ENCODE results near the gene SLC4A4.

The SLC4A4 gene

DNA sequence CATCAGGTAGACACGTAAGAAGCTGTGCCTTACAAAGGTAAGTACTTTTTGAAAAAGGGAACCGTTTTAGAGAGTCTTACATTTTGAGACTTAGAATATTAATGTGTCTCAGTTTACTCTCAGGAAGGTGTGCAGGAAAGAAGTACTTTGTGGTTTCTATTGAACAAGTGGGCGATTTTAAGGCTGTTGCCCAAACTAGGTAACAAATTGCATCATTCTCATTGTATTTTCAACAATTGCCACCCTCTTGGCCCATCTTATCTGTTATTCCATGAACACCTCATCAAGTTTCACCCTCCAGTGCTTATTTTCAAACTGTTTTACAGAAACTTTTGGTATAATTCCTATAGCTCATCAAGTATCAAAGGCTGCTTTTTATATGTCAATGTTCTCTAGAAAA lies 158.3 kb downstream of the SLC4A4 start:
- DNase-seq (ENCODE audit: extremely low spot score): no peak
- TF ChIP-seq TARDBP (IDR thresholded peaks at IDR 0.05) (no peak), SP1 (IDR thresholded peaks at IDR 0.05) (no peak), FOXM1 (IDR thresholded peaks at IDR 0.05; ENCODE audit: borderline replicate concordance) (no peak), SUZ12 (IDR thresholded peaks at IDR 0.05) (no peak), ZNF384 (IDR thresholded peaks at IDR 0.05) (no peak), CTBP1 (IDR thresholded peaks at IDR 0.05; ENCODE audit: borderline replicate concordance) (no peak), NFRKB (IDR thresholded peaks at IDR 0.05) (no peak), LEF1 (IDR thresholded peaks at IDR 0.05; ENCODE audit: borderline replicate concordance) (no peak), FOXA1 (IDR thresholded peaks at IDR 0.05) (no peak), L3MBTL2 (conservative IDR thresholded peaks at IDR 0.05) (no peak), BHLHE40 (IDR thresholded peaks at IDR 0.05; ENCODE audit: borderline replicate concordance) (no peak), FOXK2 (IDR thresholded peaks at IDR 0.05) (no peak), ELF4 (IDR thresholded peaks at IDR 0.05) (no peak), ARNT (IDR thresholded peaks at IDR 0.05) (no peak), HDGF (IDR thresholded peaks at IDR 0.05; ENCODE audit: borderline replicate concordance) (no peak)
- TF ChIP-seq, protein P1, sequence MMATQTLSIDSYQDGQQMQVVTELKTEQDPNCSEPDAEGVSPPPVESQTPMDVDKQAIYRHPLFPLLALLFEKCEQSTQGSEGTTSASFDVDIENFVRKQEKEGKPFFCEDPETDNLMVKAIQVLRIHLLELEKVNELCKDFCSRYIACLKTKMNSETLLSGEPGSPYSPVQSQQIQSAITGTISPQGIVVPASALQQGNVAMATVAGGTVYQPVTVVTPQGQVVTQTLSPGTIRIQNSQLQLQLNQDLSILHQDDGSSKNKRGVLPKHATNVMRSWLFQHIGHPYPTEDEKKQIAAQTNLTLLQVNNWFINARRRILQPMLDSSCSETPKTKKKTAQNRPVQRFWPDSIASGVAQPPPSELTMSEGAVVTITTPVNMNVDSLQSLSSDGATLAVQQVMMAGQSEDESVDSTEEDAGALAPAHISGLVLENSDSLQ (IDR thresholded peaks at IDR 0.05): no peak
- POLR2A ChIA-PET: no interaction called here
- CTCF ChIA-PET: no interaction called here

DNA sequence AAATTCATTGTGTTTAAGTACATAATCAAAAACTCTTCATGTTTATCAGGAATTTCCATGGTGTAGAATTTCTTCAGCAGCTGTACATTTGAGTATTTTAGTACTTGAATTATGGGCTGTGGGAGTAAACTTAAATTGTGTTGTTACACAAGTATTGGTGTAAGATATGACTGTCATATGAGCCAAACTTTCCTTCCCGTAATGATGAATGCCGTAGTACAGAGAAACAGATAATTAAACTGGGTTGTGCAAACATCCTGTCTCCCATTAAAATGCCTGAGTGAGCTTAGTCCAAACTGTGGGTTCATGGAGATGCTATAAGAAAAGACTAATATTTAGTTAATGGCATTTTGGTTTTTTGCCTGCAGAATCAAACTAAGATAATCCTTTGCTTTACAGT lies 159.2 kb downstream of the SLC4A4 start:
- TF ChIP-seq SP1 (IDR thresholded peaks at IDR 0.05): no peak
- no peak for TF ChIP-seq CTBP1 (IDR thresholded peaks at IDR 0.05; ENCODE audit: borderline replicate concordance)
- TF ChIP-seq LEF1 (IDR thresholded peaks at IDR 0.05; ENCODE audit: borderline replicate concordance): no peak
- no peak for TF ChIP-seq FOXK2 (IDR thresholded peaks at IDR 0.05)
- no peak for TF ChIP-seq ELF4 (IDR thresholded peaks at IDR 0.05)
- TF ChIP-seq HDGF (IDR thresholded peaks at IDR 0.05; ENCODE audit: borderline replicate concordance): no peak
- no peak for TF ChIP-seq FOXM1 (IDR thresholded peaks at IDR 0.05; ENCODE audit: borderline replicate concordance)
- TF ChIP-seq ARNT (IDR thresholded peaks at IDR 0.05): no peak
- TF ChIP-seq TARDBP (IDR thresholded peaks at IDR 0.05): no peak
- TF ChIP-seq L3MBTL2 (conservative IDR thresholded peaks at IDR 0.05): no peak
- no peak for TF ChIP-seq ZNF384 (IDR thresholded peaks at IDR 0.05)
- no peak for TF ChIP-seq SUZ12 (IDR thresholded peaks at IDR 0.05)
- TF ChIP-seq NFRKB (IDR thresholded peaks at IDR 0.05): no peak
- TF ChIP-seq, protein P1 (IDR thresholded peaks at IDR 0.05): no peak
- DNase-seq (ENCODE audit: extremely low spot score): no peak
- POLR2A ChIA-PET: no interaction called here
- CTCF ChIA-PET: no interaction called here

- TF ChIP-seq HDGF (IDR thresholded peaks at IDR 0.05; ENCODE audit: borderline replicate concordance): no peak
- TF ChIP-seq SP1 (IDR thresholded peaks at IDR 0.05): no peak
- TF ChIP-seq ZNF384 (IDR thresholded peaks at IDR 0.05): no peak
- no peak for TF ChIP-seq NFRKB (IDR thresholded peaks at IDR 0.05)
- no peak for TF ChIP-seq CTBP1 (IDR thresholded peaks at IDR 0.05; ENCODE audit: borderline replicate concordance)
- TF ChIP-seq FOXA1 (IDR thresholded peaks at IDR 0.05): no peak
- TF ChIP-seq ELF4 (IDR thresholded peaks at IDR 0.05): no peak
- TF ChIP-seq FOXK2 (IDR thresholded peaks at IDR 0.05): no peak
- TF ChIP-seq ARNT (IDR thresholded peaks at IDR 0.05): no peak
- no peak for TF ChIP-seq FOXM1 (IDR thresholded peaks at IDR 0.05; ENCODE audit: borderline replicate concordance)
- no peak for TF ChIP-seq SUZ12 (IDR thresholded peaks at IDR 0.05)
- TF ChIP-seq BHLHE40 (IDR thresholded peaks at IDR 0.05; ENCODE audit: borderline replicate concordance): no peak
- no peak for TF ChIP-seq LEF1 (IDR thresholded peaks at IDR 0.05; ENCODE audit: borderline replicate concordance)
- TF ChIP-seq, protein P1 (IDR thresholded peaks at IDR 0.05): no peak
- no peak for TF ChIP-seq TARDBP (IDR thresholded peaks at IDR 0.05)
- no peak for TF ChIP-seq L3MBTL2 (conservative IDR thresholded peaks at IDR 0.05)
- ChIA-PET POLR2A (no interaction called here), CTCF (interaction anchor here (0.8 kb wide), 1 partner anchor 13 kb away, joined by 3 read pairs; no protein-coding TSS in a partner anchor)
- no peak for DNase-seq (ENCODE audit: extremely low spot score)
These were observed 159.8 kb downstream of the SLC4A4 start for GRCh38 chr4:71498625-71499024.

DNA sequence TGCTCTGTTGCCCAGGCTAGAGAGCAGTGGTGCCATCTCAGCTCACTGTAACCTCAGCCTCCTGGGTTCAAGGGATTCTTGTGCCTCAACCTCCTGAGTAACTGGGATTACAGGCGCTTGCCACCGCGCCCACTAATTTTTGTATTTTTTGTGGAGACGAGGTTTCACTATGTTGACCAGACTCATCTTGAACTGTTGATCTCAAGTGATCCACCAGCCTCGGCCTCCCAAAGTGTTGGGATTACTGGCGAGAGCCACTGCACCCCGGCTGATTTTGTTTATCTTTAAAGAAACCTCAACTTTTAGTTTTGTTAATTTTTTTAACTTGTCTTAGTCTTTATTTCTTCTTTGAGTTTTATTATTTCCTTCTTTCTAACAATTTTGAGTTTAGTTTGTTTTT lies 163.2 kb downstream of the SLC4A4 start:
- DNase-seq (ENCODE audit: extremely low spot score): no peak
- POLR2A ChIA-PET: no interaction called here
- TF ChIP-seq ELF4 (IDR thresholded peaks at IDR 0.05) (no peak), FOXM1 (IDR thresholded peaks at IDR 0.05; ENCODE audit: borderline replicate concordance) (no peak), FOXK2 (IDR thresholded peaks at IDR 0.05) (no peak), L3MBTL2 (conservative IDR thresholded peaks at IDR 0.05) (no peak), HDGF (IDR thresholded peaks at IDR 0.05; ENCODE audit: borderline replicate concordance) (no peak), BHLHE40 (IDR thresholded peaks at IDR 0.05; ENCODE audit: borderline replicate concordance) (no peak), LEF1 (IDR thresholded peaks at IDR 0.05; ENCODE audit: borderline replicate concordance) (no peak), ZNF384 (IDR thresholded peaks at IDR 0.05) (no peak), CTBP1 (IDR thresholded peaks at IDR 0.05; ENCODE audit: borderline replicate concordance) (no peak), NFRKB (IDR thresholded peaks at IDR 0.05) (no peak), ARNT (IDR thresholded peaks at IDR 0.05) (no peak), TARDBP (IDR thresholded peaks at IDR 0.05) (no peak), SUZ12 (IDR thresholded peaks at IDR 0.05) (no peak), FOXA1 (IDR thresholded peaks at IDR 0.05) (no peak), SP1 (IDR thresholded peaks at IDR 0.05) (no peak)
- TF ChIP-seq, protein P1 (IDR thresholded peaks at IDR 0.05): no peak
- CTCF ChIA-PET: no interaction called here

DNA sequence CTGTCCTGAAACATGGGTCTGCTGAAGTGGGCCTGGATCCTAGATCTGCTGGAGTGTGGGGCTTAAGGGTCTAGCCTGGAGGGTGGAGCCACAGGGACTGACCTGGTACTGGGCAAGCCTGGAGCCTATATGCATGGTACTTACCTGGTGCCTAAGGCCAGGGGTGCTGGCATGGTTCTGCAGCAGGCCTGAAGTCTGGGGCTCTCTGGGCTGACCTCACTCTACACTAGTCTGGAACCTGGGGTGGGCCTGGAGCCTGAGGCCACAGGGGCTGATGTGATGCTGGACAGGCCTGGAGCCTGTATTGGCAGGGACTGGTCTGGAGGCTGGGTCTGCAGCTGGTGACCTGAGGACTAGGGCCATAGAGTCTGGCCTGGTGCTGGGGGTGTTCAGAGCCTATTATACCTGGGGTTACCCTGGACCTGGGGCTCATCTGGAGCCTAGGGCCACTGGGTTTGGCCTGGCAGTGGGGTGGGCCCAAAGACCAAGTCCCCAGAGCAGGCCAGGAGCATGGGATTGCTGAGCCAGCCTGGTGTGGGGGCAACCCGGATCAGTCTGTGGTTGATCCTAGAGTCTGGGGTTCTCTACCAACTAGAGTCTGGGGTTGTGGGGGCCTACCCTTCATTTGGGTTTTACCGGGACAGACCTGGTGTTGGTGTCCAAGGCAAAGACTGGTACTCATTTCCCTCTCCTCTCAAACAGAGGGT lies 179.6 kb downstream of the SLC4A4 start:
- no peak for DNase-seq (ENCODE audit: extremely low spot score)
- ChIA-PET POLR2A (no interaction called here), CTCF (no interaction called here)
- no peak for TF ChIP-seq FOXM1 (IDR thresholded peaks at IDR 0.05; ENCODE audit: borderline replicate concordance)
- TF ChIP-seq BHLHE40 (IDR thresholded peaks at IDR 0.05; ENCODE audit: borderline replicate concordance): no peak
- TF ChIP-seq FOXK2 (IDR thresholded peaks at IDR 0.05): no peak
- no peak for TF ChIP-seq ZNF384 (IDR thresholded peaks at IDR 0.05)
- no peak for TF ChIP-seq HDGF (IDR thresholded peaks at IDR 0.05; ENCODE audit: borderline replicate concordance)
- TF ChIP-seq ELF4 (IDR thresholded peaks at IDR 0.05): no peak
- no peak for TF ChIP-seq ARNT (IDR thresholded peaks at IDR 0.05)

Measured in HEK293T (cell line).